ENCODE data around the gene FER. TPM values are rescaled to one million over a fixed set of nuclear protein-coding genes. Genes with fewer than 3 reads are reported as not detected.

Gene FER
- total and polyA plus RNA-seq, 2 of the 8 experiments (the other 6 are each of a cell fraction or from before 2014, with no cell fraction given), result 1.3 to 15.8 TPM

DNA sequence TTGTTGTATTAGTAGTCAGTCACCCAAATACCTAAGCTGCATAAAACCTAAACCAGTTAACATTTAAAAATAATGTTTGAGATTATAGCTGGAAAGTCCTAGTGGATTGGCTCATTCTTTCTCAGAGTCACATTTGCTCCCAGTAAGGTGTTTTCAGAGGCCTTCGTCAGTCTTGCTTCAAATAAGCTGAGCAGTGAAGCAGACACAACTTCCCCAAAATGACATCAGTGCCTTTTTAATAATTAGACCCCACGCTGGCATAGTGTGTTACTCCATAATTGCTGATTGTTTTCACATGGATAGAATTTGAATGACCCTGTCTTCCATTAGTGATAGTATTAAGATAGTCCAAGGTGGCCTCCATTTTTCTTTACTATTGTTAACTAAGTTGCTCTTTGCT is 416.3 kb downstream of the FER start (continued):
- TF ChIP-seq TEAD4 (IDR thresholded peaks at IDR 0.05; ENCODE audit: low read depth, low read length), result no peak
- TF ChIP-seq TCF12 (IDR thresholded peaks at IDR 0.05; ENCODE audit: low read depth, low read length), result no peak
- no peak for TF ChIP-seq JUND (IDR thresholded peaks at IDR 0.05; ENCODE audit: low read length)
- no peak for TF ChIP-seq SP1 (IDR thresholded peaks at IDR 0.05; ENCODE audit: low read depth, low read length)
- TF ChIP-seq YY1 (IDR thresholded peaks at IDR 0.05; ENCODE audit: low read depth, low read length), result no peak
- no peak for TF ChIP-seq GTF2F1 (IDR thresholded peaks at IDR 0.05; ENCODE audit: borderline replicate concordance, low read depth, low read length)
